Measurements from ENCODE around the gene ACSL4.
"Not testable (repeated sequence)": the region's sequence is repeated elsewhere in the genome, so short reads cannot be mapped to it uniquely, and the experiment has no call there.

ACSL4 gene

GRCh38 chrX:109660435-109661143, 72.5 kb downstream of the ACSL4 start:
- DNase-seq: peak; percentile 23

DNA sequence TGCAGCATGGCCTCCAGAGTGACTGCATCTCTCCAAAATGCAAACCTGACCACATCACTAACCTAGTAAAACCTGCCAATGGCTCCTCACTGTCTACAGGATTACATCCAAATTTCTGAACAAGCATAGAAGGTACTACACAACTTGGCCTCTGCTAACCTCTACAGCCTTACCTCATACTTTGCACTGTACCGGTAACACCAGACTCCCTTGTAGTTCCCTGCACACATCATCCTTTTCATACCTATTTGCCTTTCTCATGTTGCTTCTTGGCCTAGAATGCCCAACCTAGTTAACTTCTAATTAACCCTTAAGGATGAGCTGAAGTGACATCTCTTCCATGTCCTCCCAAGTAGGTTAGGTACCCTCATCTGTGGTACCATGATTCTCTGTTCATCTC, 74.7 kb downstream of the ACSL4 start:
- DNase-seq: no peak

GRCh38 chrX:109657364-109657763, 75.7 kb downstream of the ACSL4 start:
- DNase-seq: not testable (repeated sequence)

- no peak for DNase-seq
These were observed 76.3 kb downstream of the ACSL4 start for GRCh38 chrX:109656774-109657173.

DNA sequence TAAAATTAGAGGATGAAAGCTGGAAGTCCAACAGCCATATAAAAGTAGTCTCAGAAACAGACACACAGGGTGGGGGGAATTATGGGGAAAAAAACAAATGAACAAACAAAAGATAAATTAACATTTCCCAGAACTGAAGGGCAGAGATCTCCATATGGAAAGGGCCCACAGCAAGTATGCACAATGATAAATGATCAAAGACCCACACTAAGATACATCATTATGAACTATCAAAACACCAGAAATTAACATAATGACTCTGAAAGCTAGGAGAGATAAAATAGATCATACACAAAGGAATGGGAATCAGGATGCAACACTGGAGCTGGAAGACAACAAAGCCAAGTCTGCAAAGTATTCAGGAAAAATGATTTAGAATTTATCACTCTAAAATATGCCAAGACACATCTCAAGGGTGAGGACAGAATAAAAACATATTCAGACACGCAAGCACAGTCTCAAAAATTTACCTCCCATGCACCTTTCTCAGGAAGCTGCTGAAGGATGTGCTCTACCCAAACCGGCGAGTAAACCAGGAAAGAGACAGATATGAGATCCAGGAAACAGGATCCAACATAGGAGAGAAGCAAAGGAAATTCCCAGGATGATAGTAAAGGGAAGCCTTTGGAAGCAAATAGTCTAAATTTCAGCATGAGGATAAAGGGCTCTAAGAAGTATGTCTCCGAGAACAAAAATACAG, 77.4 kb downstream of the ACSL4 start:
- no peak for DNase-seq

GRCh38 chrX:109654516-109655109, 78.4 kb downstream of the ACSL4 start:
- no peak for DNase-seq

- not testable (repeated sequence) for DNase-seq
These were observed 88.4 kb downstream of the ACSL4 start for GRCh38 chrX:109644671-109645070.

DNA sequence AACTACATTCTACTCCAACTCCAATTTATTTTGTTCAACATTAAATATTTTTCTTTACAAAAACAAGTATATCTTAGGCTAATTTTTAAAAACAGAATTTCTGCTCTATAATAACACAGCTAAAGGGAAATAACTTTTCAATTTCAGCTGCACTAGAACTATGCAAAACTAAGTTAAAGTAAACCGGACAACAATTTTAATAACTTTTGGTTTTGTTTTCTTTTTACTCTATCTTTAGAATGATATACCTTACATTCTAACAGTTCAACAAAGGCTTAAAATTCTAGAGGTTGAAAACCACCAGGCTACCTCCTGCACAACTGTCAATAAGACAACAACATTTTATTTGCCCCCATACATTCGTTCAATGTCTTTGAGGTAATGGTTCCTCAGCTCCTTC, 89.4 kb downstream of the ACSL4 start:
- no peak for DNase-seq

GRCh38 chrX:109638158-109638557, 94.9 kb downstream of the ACSL4 start:
- DNase-seq: no peak

DNA sequence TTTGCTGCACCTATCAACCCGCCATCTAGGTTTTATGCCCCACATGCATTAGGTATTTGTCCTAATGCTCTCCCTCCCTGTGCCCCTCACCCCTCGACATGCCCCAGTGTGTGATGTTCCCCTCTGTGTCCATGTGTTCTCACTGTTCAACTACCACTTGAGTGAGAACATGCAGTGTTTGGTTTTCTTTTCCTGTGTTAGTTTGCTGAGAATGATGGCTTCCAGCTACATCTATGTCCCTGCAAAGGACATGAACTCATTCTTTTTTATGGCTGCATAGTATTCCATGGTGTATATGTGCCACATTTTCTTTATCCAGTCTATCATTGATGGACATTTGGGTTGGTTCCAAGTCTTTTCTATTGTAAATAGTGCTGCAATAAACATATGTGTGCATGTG, 95.6 kb downstream of the ACSL4 start:
- not testable (repeated sequence) for DNase-seq

- no peak for DNase-seq
These were observed 97.9 kb downstream of the ACSL4 start for GRCh38 chrX:109635146-109635545.

GRCh38 chrX:109632906-109633504, 100.1 kb downstream of the ACSL4 start:
- DNase-seq: no peak

DNA sequence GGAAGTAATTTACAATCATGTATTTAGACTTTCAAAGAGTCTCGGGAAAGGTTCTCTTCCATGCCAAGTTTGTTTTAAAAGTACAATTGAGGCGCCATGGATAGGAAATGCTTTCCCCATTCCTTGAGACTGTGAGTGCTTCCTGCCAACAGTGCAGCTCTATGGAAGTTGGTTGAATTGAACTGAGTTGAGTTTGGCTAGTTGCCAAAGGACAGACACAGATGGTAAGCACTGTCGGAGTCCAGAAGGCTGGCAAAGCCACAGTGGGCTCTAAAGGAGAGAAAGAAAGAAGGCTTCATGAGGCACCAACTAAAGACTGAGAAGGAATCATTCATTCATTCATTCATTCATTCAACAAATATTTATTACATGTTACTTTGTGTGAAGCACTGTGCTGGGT, 103.7 kb downstream of the ACSL4 start:
- no peak for DNase-seq

GRCh38 chrX:109626637-109627036, 106.4 kb downstream of the ACSL4 start:
- no peak for DNase-seq

DNA sequence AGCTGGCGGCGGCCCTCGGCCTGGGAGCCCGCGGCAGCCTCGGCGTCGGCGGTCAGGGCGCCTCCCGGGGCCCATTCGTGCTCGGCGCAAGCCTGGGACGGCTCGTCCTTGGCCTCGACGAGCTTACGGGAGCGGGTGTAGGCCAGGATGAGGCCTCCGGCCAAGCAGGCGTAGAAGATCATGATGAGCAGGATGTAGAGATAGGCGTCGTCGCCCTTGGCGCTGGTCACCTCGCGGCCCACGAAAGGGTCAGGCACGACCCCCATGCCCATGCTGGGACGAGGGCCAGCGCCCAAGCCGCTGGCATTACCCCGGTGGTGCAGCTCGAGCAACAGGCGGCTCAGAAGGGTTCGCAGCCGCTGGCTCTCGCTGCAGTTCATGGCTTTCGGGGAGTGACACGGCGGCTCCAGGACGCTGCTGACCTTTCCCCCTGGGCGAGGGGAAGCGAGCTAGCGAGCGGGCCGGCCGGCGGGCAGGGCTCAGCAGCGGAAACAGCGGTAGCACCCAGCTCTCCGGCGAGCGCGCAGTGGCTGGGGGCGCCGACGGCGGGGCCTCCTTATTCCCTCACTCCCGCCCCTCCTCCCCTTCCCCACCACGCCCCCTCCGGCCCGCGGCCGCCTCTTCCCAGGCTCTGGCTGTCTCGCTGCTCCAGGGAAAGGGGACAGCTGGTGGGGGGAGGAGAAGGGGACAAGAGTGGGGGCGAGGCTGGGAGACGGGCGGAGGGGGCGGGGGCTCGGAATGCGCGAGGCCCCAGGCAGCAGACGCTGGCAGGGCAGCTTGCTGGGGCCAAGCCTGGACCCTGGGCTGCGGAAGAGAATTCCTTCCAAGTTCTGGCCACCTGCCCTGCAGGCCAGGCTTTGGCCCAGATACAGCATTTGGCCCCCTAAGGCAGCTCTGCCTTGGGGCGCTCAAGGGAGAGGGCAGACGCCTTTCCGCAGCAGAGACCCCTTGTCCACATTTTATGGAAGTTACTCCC, 108.1 kb downstream of the ACSL4 start, which contains the start of gene KCNE5:
Gene KCNE5 (minus strand): TSS at position 532 of the 976 bp plus-strand sequence. CDS start 152 bp downstream, at position 380.
- no peak for DNase-seq

- no peak for DNase-seq
These were observed 109.1 kb downstream of the ACSL4 start for GRCh38 chrX:109623997-109624396.

DNA sequence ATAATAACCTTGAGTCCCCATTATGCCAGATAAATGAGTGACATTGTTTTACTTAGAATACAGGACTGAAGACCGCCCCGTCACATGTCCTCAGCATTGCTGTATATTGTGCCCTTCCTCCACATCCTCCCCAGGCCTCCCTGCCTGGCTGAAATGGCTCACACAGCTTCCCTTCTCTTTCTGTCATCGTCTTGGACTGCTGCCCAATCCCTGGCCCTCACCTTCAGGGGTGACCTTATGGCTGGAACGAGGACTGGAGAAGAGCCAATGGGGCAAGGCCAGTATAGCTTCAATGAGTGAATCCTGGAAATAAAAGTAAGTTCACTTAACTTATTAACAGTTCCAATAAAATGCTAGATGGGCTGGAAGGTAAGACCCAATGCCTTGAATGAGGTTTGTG, 110.8 kb downstream of the ACSL4 start:
- DNase-seq: no peak

DNA sequence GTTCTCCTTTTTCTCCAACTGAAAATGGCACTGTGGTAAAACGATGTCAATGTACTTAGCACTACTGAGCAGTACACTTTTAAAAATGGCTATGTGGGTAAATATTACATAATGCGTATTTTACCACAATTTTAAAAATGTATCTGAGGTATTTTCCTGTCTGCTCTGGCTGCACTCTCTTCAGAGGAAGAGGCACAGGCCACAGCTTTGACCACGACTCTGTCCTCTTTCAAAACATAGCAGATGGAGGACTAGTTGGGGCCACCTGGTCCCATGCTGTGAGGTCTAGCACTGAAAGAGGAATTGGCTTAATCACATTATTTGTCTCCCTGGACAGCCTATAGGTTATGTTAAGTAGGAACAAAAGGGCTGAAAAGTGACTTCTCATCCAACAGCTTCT, 113.3 kb downstream of the ACSL4 start:
- DNase-seq: no peak

GRCh38 chrX:109614951-109615350, 118.1 kb downstream of the ACSL4 start:
- DNase-seq: no peak

DNA sequence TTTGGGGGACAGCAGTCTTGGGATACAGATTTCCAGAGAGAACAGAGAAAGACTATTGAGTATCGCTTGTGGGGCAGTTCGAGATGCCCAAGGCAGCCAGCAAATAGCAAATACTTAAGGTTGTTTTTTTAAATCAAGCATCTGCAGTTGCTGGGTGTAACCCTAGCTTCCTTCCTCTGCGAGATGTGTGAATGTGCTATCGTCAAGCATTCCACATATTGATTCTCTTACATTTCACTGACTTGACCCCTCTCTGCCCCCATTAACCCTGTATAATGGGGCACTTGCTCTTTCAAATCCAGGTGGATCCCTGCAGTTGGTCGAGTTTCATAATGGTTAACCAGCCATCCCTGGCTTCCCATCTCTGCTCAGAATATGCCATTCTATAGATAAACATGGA, 131.6 kb downstream of the ACSL4 start:
- DNase-seq: no peak

GRCh38 chrX:109600237-109600651, 132.8 kb downstream of the ACSL4 start:
- no peak for DNase-seq

- DNase-seq: no peak
These were observed 137.0 kb downstream of the ACSL4 start for GRCh38 chrX:109596015-109596414.

Measured in NCI-H1048 (cell line).